ENCODE measurements around the gene ADORA2A.

Gene ADORA2A

DNA sequence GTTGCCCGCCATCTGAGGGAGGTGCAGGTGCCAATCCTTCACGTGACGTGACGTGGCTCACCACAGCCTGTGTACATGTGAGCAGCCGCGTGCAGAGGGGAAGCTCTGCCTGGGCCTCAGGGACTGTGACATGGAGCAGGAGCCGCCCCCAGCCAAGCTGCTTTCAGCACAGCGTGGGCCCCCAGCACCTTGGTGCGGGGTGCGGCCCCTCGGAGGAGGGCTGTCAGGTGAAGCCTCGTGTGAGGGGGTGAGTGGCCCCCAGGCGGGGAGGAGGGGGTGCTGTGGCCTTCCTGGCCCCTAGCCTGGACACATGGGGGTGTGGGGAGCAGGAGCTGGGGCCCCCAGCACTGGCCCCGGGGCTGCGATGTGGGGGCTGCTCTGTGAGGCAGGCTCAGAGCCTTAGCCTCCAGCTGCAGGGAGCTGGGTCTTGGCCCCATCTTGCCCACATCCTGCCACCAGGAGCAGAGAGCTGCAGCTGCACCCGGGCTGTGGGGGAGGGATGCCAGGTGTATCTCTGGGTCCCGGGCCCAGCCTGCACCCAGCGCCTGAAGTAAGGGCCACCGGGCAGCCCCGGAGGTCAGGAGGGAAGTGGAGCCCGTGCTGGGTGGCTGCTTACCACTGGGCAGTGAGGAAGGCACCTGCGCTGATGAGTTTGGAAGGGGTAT is at the start of gene ADORA2A:
Gene ADORA2A, plus strand, starts transcription at position 100 of the 665 bp plus-strand sequence. CDS start 5,806 bp downstream, outside the sequence.
- peak; percentile 75 for DNase-seq (ENCODE audit: low read depth)

DNA sequence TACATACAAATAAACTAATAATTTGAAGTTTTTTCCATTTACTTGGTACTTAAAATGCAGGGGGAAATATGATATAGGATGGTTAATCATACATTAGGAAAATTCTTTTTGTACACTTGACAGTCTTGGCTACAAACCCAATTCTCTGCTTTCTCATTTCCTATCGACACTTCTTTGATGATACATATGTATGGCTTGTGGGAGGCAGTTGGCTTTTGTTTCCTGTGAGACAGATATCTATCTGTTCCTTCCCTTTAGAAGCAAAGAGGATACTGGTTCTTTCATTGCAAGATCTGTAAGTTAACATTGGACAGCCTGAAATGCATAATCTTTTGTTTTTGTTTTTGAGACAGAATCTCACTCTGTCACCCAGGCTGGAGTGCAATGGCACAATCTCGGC is 47.9 kb upstream of the ADORA2A start:
- no peak for DNase-seq (ENCODE audit: low read depth)

DNA sequence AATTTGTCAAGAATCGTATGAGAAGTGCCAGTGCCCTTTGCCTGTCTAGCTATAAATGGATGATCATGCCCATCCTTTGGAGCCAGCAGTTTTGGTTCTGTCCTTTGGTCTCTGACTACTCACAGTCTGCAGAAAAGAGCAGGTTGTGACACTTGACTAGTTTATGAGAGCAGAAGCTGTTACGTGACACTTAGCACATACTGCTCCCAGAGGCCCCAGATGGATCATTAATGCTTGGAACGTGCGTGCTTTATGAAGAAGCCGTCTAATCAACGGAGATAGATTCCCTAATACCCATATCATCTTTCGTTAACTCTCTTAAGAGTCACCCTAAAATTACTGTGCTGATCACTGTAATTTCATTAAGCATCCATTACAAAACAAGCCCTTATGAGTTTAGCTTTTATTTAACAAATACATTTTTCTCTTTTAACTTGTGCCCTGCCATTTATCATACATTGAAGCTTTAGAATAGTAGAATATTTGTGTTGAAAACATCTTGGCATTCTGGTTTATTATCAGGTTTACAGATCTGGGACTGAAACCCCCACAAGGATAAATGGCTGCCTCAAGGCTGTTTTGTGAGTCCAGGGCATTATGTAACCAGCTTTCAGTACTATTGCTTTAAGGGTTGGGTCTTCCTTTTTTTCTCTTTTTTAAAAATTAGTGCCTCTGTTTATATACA is 47.0 kb upstream of the ADORA2A start:
- no peak for DNase-seq (ENCODE audit: low read depth)

DNA sequence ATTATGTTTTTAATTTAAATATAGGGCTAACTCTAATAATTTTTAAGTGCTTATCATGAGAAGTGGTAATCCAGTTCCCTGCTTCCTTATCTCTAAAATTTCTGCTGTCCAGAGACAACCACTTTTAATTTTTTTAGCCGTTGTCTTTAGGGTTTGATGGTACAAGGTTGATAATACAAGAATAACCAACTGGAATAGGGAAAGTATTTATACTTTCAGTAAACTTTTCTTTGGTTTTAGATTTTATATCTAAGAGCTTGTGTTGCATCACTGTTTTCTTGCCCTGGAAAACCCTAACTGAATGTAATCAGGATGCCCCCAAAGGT is 46.5 kb upstream of the ADORA2A start:
- no peak for DNase-seq (ENCODE audit: low read depth)

GRCh38 chr22:24383061-24383460 is 44.3 kb upstream of the ADORA2A start:
- DNase-seq (ENCODE audit: low read depth), result no peak

DNA sequence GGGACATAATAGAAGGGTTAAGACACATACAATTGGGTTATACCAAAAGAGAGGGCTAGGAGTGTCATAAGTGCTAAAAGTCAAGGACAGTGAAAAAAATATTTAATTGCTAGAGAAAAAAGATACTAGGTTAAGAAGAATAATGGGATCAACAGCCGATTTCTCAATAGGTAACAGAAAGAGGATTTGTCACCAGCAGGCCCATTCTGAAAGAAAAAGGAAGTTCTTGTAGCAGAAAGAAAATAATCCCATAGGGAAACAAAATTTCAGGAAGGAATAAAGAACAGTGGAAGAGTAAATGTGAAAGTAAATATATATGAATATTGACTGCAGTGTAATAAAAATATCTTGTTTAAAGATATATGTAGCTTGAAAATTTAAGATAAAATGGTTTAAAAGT is 43.3 kb upstream of the ADORA2A start:
- DNase-seq (ENCODE audit: low read depth), result no peak

DNA sequence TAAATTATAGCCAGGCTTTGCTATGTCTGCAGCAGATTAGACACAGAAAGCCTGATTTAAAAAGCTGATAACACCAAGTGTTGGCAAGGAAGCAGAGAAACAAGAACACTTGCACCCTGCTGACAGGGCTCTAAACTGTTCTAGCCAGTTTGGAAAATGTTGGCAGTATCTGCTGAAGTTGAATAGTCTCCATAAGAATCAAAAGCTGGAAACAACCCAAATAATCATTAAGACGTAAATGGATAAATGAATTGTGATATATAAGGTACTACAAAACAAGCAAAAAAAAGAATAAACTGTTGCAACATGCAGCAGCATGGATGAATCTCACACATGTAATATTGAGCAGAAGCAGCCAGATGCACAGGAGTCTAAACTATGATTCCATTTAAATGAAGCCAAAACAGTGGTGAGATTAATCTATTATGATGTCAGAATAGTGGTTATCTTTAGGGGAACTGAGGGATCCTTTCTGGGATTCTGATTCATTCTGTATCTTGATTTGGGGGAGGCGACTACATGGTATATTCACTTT is 40.4 kb upstream of the ADORA2A start:
- no peak for DNase-seq (ENCODE audit: low read depth)

DNA sequence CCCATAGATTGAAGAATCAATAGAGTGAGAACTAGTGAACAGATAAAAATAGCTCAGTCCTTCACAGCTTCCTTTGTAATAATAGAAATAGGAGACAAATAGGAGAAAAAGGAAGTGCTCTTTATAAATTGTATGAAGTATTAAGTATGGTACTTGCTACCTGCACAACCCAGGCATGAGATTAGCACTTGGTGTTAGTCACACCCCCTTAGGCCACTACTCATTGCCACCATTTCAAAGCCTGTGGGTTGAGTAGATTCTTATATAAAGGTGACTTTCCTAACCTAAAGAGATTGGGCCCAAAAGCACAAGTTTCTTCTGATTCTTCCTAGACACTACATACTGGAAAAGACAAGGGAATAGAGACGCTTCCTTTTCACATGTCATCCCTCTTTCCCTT is 37.7 kb upstream of the ADORA2A start:
- DNase-seq (ENCODE audit: low read depth), result no peak

- no peak for DNase-seq (ENCODE audit: low read depth)
These were observed 37.2 kb upstream of the ADORA2A start for GRCh38 chr22:24390156-24390555.

- DNase-seq (ENCODE audit: low read depth), result no peak
These were observed 36.8 kb upstream of the ADORA2A start for GRCh38 chr22:24390576-24390975.

- no peak for DNase-seq (ENCODE audit: low read depth)
These were observed 35.6 kb upstream of the ADORA2A start for GRCh38 chr22:24391836-24392217.

DNA sequence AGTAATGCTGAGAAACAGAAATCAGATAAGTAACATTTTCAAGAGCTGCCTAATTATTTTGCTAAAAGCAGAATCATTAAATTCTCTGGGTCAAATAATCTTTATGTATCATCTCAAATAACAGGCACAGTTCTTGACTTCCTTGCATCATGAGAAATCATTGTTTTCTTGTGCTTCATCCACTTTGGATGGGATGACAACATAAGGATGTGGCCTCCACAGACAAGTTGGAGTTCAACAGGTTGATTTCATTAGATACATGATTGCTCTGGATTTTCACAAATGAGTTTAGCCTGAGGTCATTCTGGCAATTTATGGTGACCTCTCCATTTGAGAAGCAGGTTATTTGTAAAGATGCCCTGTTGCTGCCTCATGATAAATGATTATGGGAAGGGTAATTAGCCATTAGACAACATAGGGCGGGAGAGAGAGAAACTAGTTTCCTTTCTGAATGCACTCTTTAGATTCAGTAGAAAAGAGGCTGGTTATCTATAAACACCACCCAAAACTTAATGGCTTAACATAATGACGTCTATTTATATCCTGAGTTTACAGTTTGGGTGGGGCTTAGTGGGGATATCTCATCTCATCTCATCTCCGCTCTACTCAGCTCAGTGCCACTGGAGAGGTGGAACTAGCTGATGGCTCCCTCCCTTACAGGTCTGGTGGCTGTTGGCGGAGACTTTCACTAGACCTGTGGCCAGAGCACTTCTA is 35.0 kb upstream of the ADORA2A start:
- no peak for DNase-seq (ENCODE audit: low read depth)

GRCh38 chr22:24393012-24393559 is 34.3 kb upstream of the ADORA2A start:
- no peak for DNase-seq (ENCODE audit: low read depth)

DNA sequence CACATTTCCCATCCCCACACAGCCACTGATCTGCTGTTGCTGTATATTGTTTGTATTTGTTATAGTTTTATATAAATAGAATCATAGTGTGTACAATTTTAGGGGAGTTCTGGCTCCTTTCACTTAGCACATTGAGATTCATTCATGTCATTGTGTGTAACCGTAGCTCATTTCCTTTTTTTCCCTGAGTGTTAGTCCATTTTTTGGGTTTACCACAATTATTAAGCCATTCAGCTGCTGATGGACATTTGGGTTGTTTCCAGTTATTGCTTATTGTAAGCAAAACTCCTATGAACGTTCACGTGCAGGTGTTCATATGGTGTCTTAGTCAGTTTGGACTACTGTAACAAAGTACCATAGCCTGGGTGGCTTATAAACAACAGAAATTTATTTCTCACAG is 33.6 kb upstream of the ADORA2A start:
- no peak for DNase-seq (ENCODE audit: low read depth)

- no peak for DNase-seq (ENCODE audit: low read depth)
These were observed 33.1 kb upstream of the ADORA2A start for GRCh38 chr22:24394254-24394653.

DNA sequence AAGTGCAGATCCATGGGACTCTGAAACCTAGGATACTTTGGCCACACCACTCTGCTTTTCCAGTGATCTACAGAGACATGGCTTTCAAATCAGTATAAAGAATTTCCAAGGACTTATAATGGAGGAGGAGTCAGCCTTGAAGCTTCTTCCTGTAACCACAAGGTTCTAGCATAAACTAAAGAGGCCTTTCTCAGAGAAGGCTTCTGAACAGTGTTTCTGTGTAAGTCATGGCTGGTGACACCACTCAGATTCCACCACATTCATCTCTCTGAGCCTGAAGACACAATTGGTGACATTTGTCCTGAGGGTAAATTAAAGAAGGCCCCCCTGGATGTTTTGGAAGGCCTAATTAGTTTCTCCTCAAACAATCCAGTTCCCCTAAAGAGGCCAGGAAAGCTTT is 29.0 kb upstream of the ADORA2A start:
- no peak for DNase-seq (ENCODE audit: low read depth)

- DNase-seq (ENCODE audit: low read depth), result no peak
These were observed 27.2 kb upstream of the ADORA2A start for GRCh38 chr22:24400034-24400725.

DNA sequence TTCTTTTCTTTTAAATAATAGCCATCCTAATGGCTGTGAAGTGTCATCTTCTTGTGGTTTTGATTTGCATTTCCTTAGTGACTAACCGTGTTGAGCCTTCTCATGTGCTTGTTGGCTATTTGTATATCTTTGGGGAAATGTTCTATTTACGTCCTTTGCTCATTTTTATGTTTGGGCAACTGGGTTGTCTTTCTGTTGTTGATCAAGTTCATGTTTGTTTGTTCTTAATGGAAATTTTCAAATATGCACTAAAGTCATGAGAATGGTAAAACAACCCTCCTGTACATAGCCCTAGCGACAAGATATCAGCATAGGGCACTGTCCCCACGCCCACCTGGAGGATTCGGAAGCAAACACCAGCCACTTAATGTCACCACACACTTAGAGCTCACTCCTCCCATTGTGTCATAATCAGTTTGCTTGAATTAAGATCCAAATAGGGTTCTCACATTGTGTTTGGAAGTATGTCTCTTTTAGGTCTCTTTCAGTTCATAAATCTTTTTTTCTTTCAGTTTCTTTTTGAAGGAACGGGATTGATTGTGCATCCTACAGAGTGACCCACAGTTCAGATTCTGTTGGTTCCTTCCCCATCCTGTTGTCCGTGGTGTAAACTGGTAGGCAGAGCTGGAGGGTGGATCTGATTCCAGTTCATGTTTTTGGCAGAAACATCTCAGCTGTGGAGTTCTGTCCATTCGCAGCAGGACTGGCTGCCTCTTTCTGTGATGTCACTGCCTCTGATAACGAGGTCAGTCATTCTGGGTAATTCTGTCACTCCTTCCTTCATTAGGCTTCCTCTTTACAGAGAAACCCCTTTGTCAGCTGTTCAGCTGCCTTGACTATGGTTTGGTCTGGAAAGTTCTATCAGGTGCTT is 26.4 kb upstream of the ADORA2A start:
- no peak for DNase-seq (ENCODE audit: low read depth)

DNA sequence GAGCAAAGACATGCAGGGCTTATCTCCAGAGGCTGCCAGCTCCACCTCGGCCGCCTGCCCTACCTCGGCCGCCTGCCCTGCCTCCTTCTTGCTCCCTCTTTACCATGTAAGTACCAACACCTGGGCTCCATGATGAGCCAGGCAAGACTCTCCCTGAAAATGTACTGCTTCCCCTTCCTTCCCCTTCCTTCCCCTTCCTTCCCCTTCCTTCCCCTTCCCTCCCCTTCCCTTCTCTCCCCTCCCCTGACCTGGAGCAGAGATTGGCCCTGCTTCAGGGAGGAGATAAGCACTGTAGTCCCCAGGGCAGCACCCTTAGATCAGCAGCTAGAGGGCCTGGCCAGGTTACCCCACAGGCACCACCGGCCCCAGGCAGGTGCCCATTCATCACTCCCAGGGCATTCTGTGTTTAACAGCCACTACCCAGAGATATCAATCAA is 25.4 kb upstream of the ADORA2A start:
- no peak for DNase-seq (ENCODE audit: low read depth)

DNA sequence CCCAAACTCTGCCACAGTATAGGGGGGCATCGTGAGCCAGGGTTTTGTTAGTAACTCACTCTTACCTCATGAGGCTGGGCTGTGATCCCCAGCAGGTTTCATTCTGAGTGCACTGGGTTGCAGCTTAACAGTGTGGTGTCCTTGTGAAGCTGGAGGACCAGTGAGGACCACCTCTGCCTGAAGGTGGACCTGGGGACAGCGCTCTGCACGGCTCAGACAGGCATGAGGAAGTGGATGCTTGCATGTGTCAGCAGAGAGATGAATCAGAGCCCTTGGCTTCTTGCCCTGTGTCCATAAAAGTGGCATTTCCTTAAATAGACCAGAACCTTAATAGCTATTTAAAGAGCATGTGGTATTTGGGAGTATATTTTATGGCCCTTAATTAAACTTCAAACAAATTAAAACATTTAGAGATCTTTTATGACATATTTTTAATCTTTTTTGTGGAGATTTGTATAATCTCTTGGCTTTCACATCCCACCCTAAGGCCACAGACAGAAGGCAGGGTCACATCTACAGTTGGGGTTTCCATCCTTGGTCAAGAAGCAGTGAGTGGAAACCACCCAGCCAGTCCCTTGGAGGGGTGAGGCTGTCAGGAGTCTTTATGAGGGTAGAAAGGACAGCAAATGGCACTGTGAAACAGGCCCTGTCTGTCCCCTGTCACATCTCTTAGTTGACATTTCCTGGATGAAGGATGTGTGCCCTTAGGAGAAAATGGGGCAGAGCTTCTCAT is 24.8 kb upstream of the ADORA2A start:
- DNase-seq (ENCODE audit: low read depth), result no peak

DNA sequence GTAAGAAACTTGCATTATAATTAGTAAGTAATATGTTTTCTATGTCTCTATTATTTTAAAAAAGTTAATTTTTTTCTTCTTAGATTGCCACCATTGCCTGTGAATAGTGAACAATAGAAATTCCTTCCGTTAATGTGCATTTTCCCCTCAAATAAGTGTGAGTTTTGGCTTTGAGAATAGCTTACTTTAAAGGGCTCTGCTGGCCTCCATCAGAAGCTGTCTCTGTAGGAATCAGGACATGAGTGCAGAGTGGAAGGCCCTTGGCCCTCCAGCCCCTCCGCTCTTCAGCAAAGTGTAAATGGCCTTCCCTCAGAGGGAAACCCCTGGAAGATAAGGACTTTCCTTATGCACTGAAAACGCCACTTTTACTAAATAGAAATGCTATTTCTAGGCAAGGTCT is 24.1 kb upstream of the ADORA2A start:
- no peak for DNase-seq (ENCODE audit: low read depth)
